Measurements from ENCODE around the gene CAPS2. TPM values are rescaled to one million over a fixed set of nuclear protein-coding genes. Genes with fewer than 3 reads are reported as not detected.

CAPS2 gene
- total RNA-seq, 3 donors from 2014 or later = 0.33 to 0.79 (median 0.65) TPM

DNA sequence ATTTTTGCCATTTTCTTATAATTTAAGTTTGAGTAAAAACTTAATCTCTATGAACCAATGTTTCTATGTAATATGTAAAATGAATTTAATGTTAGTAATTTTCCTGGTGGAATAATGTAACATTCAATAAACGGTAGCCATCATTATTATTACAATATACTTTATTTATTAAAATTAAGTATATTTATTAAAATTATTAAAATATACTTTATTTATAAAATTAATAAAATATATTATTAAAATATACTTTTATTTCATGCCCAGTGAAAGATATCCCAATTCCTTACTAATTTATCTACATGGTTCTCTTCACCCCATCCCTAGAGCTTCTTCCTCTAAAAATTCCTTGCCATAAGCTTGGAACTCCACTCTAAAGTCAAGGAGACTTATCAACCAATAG lies 2.5 kb downstream of the CAPS2 start:
- DNase-seq = no peak
- H3K4me1 Mint-ChIP-seq (ENCODE audit: low read depth) = peaks cover 5% of the 10 kb centered on the region

DNA sequence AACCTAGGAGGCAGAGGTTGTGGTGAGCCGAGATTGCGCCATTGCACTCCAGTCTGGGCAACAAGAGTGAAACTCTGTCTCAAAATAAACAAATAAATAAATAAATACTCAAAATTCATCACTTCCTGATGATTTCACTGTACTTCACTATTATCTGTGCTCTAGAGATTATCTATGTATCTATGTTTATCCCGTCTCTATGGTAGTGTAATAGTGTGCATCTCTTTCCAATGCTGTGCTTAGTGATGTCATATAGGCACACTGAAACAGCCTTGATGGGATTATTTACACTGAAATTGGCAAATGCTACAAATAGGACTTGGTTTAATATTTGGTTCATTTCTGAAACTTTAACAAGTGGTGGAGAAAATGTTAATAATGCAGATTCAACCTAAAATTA lies 6.5 kb downstream of the CAPS2 start:
- DNase-seq (no peak), ATAC-seq (no peak)
- Mint-ChIP-seq H3K9me3 (no peaks in the 10 kb centered on the region), H3K36me3 (ENCODE audit: insufficient read depth) (no peaks in the 10 kb centered on the region), H3K27me3 (ENCODE audit: low read depth) (peaks cover 12% of the 10 kb centered on the region), H3K4me1 (ENCODE audit: low read depth) (no peaks in the 10 kb centered on the region), H3K4me3 (no peak overlapping the region)

More for the DNA sequence above, 2.5 kb downstream of the CAPS2 start:
- ATAC-seq = no peak
- Mint-ChIP-seq H3K4me3 (no peak overlapping the region), H3K27me3 (ENCODE audit: low read depth) (peaks cover 24% of the 10 kb centered on the region), H3K9me3 (no peaks in the 10 kb centered on the region), H3K36me3 (ENCODE audit: insufficient read depth) (no peaks in the 10 kb centered on the region)

DNA sequence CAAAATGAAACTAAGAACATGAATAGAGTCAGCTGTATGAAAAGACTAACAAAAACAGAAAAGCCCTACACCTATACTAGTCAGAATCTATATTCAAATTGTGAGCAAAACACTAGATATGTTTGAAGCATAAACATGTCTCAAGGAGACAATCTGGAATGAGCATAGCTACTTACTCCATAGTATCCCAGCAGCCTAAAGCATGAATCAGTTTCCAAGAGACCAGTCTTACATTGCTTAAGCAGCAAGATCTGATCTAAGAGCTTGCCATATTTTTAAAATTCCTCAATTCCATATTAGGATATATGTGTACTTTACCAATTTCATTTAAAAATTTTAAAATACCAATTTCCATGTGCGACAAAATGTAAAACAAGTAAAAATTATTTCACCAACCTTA lies 7.7 kb downstream of the CAPS2 start:
- ATAC-seq = no peak
- Mint-ChIP-seq H3K36me3 (ENCODE audit: insufficient read depth) (no peaks in the 10 kb centered on the region), H3K9me3 (no peaks in the 10 kb centered on the region), H3K4me1 (ENCODE audit: low read depth) (no peaks in the 10 kb centered on the region), H3K27me3 (ENCODE audit: low read depth) (peaks cover 12% of the 10 kb centered on the region), H3K4me3 (no peak overlapping the region)
- DNase-seq = no peak

DNA sequence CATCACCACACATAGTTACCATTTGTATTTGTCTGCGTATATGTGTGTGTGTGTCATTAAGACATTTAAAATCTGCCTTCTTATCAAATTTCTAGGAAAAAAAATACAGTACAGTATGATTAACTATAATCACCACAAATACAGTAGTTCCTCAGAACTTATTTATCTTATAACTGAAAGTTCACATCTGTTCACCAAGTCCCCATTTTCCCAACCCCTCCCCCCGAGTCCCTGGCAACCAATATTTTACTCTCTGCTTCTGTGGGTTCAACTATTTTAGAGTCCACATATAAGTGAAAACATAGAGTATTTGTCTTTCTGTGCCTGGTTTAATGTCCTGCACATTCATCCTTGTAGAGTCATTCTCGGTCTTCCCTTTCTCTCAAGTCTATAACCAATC lies 12.3 kb downstream of the CAPS2 start:
- H3K27me3 Mint-ChIP-seq (ENCODE audit: low read depth) = peaks cover 8% of the 10 kb centered on the region
- ATAC-seq = no peak
- H3K36me3 Mint-ChIP-seq (ENCODE audit: insufficient read depth) = no peaks in the 10 kb centered on the region
- no peaks in the 10 kb centered on the region for H3K9me3 Mint-ChIP-seq
- DNase-seq = no peak
- H3K4me3 Mint-ChIP-seq = no peak overlapping the region
- no peaks in the 10 kb centered on the region for H3K4me1 Mint-ChIP-seq (ENCODE audit: low read depth)

DNA sequence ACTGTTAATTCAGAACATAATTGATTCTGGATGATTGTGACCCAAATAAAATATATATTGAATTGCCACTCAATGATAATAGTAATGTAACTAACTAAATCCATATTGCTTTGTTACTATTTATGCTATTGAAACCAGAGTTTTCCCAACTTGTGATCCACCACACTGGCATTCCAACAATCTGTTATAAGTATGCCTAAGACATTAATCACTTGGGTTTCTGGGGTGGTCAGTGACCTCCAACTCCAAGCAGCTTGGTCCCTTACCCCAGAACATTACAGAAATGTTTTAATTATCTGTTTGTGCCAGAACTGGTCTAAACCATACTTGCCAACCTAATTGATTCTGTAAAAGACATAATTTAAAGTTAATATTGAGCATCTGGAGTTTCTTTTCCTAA lies 14.6 kb downstream of the CAPS2 start:
- no peak overlapping the region for H3K4me3 Mint-ChIP-seq
- no peaks in the 10 kb centered on the region for H3K9me3 Mint-ChIP-seq
- DNase-seq = no peak
- peaks cover 4% of the 10 kb centered on the region for H3K27me3 Mint-ChIP-seq (ENCODE audit: low read depth)
- ATAC-seq = no peak
- H3K4me1 Mint-ChIP-seq (ENCODE audit: low read depth) = no peaks in the 10 kb centered on the region
- H3K36me3 Mint-ChIP-seq (ENCODE audit: insufficient read depth) = no peaks in the 10 kb centered on the region

DNA sequence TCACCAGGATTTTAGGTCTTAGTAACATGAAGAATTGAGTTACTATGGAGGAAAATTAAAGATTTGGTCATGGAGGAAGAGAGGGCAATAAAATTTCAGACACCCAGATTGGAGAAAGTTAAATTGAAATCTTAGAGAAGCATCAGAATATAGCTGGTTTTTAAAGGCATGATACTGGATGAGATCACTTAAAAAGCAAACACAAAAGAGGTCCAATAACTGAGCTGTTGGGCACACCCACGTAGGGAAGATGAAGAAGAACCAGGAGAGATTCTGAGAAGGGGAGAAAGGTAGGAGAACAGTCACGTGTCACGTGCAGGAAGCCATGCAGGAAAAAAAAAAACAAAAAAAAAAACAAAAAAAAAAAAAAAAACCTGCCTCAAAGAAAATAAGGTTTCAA lies 18.8 kb downstream of the CAPS2 start:
- no peak for DNase-seq
- H3K4me3 Mint-ChIP-seq = no peak overlapping the region
- H3K36me3 Mint-ChIP-seq (ENCODE audit: insufficient read depth) = no peaks in the 10 kb centered on the region
- H3K27me3 Mint-ChIP-seq (ENCODE audit: low read depth) = no peaks in the 10 kb centered on the region
- ATAC-seq = no peak
- H3K4me1 Mint-ChIP-seq (ENCODE audit: low read depth) = no peaks in the 10 kb centered on the region
- H3K9me3 Mint-ChIP-seq = no peaks in the 10 kb centered on the region

DNA sequence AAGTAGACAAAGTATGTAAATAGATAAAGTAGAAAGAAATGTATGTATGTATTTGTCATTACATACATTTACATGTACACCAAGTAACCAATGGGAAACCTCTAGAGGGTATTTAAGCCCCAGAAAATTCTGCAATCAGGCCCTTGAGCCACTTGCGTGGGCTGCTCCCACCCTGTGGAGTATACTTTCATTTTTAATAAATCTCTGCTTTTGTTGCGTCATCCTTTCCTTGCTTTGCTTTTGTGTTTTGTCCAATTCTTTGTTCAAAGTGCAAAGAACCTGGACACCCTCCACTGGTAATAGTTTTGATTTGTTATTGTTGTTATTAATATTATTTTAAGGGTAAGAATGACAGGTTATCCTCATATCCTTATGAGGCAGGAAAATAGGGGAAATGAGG lies 21.8 kb downstream of the CAPS2 start:
- Mint-ChIP-seq H3K4me1 (ENCODE audit: low read depth) (no peaks in the 10 kb centered on the region), H3K9me3 (no peaks in the 10 kb centered on the region), H3K4me3 (no peak overlapping the region), H3K27me3 (ENCODE audit: low read depth) (no peaks in the 10 kb centered on the region), H3K36me3 (ENCODE audit: insufficient read depth) (no peaks in the 10 kb centered on the region)
- DNase-seq (no peak), ATAC-seq (no peak)

DNA sequence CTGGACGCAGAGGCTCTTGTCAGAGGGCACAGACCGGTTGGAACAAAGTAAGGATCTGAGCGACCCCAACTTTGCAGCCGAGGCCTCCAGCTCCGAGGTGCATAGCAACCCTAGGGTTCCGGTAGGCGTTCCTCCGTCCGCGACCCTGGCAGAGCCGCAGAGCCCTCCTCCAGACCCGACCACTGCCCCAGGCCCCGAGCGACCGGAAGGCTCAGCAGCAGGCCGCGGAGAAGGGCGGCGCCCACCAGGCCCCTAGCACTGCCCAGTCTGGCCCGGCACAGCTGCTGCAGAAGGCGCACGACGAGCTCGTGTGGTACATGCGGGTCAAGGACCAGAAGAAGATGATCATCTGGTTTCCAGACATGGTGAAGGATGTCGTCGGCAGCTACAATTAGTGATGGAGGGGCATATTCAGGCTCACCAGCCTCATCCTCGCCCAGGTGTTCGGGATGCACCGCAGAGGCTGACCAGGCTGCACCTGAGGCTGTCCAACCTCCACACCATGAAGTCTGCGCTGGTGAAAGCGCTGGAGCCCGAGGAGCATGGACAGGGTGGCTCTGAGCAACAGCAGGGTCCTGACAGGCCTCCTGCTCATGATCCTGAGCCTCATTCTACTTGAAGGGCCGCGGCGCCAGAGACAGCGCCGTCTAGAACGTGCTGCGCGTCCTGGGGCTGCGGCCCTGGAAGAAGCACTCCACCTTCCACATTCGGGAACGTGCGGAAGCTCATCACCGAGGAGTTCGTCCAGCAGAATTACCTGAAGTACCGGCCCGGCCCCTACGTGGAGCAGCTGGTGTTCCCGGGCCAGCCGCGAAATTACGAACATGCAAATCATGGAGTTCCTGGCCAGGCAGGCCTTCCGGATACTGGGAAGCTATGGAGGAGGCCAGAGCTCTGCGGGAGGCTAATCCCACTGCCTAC lies 24.5 kb downstream of the CAPS2 start:
- Mint-ChIP-seq H3K9me3 (no peaks in the 10 kb centered on the region), H3K36me3 (ENCODE audit: insufficient read depth) (no peaks in the 10 kb centered on the region), H3K4me1 (ENCODE audit: low read depth) (no peaks in the 10 kb centered on the region), H3K27me3 (ENCODE audit: low read depth) (no peaks in the 10 kb centered on the region), H3K4me3 (no peak overlapping the region)
- ATAC-seq (no peak), DNase-seq (no peak)

DNA sequence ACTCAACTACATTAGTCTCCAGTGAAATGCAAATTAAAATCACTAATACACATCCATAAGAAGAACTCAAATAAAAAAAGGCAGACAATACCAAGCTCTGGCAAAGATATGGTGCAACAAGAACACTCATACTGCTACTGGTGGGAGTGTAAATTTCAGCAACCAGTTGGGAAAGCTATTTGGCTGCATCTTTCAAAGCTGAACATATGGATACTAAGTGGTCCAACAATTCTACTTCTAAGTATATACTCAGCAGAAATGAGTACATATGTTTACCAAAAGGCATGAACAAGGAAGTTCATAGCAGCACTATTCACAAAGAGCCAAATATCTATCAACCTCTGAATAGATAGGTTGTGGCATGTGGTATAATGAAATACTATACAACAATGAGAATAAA lies 27.3 kb downstream of the CAPS2 start:
- Mint-ChIP-seq H3K9me3 (no peaks in the 10 kb centered on the region), H3K4me1 (ENCODE audit: low read depth) (no peaks in the 10 kb centered on the region), H3K36me3 (ENCODE audit: insufficient read depth) (no peaks in the 10 kb centered on the region), H3K4me3 (no peak overlapping the region), H3K27me3 (ENCODE audit: low read depth) (no peaks in the 10 kb centered on the region)
- no peak for ATAC-seq
- no peak for DNase-seq

DNA sequence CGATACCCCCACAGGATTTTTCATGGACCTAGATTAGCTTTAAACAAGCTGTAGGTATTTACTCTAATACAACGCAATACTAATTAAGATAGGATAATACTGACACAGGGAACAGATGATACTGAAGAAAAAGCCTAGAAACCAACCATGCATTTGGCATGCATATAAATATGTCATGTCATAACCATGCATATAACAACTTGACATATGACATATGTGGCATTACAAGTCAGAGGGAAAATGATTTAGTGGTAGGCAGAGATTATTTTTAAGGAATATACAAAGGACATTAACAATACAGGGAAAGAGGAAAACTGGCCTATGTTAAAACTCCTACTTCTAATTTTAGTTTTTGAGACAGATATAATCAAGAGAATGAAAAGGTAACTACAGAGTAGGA lies 27.9 kb downstream of the CAPS2 start:
- DNase-seq = no peak
- Mint-ChIP-seq H3K4me1 (ENCODE audit: low read depth) (no peaks in the 10 kb centered on the region), H3K9me3 (no peaks in the 10 kb centered on the region), H3K27me3 (ENCODE audit: low read depth) (no peaks in the 10 kb centered on the region), H3K36me3 (ENCODE audit: insufficient read depth) (no peaks in the 10 kb centered on the region), H3K4me3 (no peak overlapping the region)
- no peak for ATAC-seq

DNA sequence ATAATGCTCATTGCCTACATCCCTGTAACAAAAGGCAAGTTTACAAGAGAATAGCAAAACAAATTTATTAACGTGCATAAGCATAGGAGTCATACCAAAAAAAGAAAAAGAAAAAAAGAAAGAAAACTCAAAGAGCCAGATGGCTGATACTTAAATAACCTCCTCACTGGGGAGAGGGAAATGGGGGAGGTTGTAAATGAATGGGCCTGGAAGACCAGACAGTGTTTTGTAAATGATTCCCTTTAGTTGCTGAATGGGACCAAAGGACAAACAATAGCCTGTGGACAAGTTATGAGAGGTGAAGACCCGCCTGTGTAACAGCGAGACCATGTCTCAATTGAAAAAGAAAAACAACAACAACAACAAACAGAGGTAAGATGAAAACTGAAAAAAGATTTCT lies 35.3 kb downstream of the CAPS2 start:
- DNase-seq (no peak), ATAC-seq (no peak)
- Mint-ChIP-seq H3K4me3 (no peak overlapping the region), H3K9me3 (no peaks in the 10 kb centered on the region), H3K36me3 (ENCODE audit: insufficient read depth) (no peaks in the 10 kb centered on the region), H3K4me1 (ENCODE audit: low read depth) (peaks cover 1% of the 10 kb centered on the region), H3K27me3 (ENCODE audit: low read depth) (no peaks in the 10 kb centered on the region)

DNA sequence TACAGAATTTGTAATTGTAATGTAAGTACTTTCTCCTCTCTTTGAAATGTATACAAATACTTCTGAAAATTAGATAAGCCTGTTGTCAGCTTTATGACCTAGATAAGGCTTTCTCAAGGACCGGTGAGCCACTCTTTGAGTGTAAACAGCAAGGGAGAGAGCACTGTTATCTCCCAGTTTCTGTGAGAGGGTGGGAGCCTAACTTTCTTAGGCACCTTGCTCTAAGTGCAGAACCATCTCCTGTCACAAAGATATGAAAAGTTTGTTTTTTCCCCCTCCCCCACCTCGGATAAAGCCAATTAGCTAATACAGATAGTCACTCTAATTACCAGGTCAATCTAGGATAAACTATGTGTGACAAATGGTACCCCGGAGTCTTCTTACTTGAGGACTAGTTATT lies 35.8 kb downstream of the CAPS2 start:
- Mint-ChIP-seq H3K4me1 (ENCODE audit: low read depth) (peaks cover 1% of the 10 kb centered on the region), H3K9me3 (no peaks in the 10 kb centered on the region), H3K4me3 (no peak overlapping the region), H3K36me3 (ENCODE audit: insufficient read depth) (no peaks in the 10 kb centered on the region), H3K27me3 (ENCODE audit: low read depth) (no peaks in the 10 kb centered on the region)
- no peak for DNase-seq
- no peak for ATAC-seq

DNA sequence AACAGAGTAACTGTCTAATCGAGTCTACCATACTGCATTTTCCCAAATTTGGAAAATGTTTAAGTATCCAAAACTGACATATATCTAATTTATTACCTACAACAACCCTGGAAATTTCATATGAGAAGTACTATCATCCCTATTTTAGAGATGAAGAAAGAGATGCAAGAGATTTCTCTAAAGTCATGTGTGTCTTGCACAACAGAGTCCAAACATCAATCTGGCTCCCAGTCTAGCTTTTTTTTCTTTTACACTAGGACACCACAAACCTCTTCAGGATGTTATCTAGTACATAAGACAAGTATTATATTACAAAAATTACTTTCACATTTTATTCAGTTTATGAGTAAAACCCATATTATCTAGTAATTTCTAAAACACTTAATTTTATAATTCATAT lies 39.1 kb downstream of the CAPS2 start:
- ATAC-seq (no peak), DNase-seq (no peak)
- Mint-ChIP-seq H3K36me3 (ENCODE audit: insufficient read depth) (no peaks in the 10 kb centered on the region), H3K4me1 (ENCODE audit: low read depth) (peaks cover 1% of the 10 kb centered on the region), H3K9me3 (no peaks in the 10 kb centered on the region), H3K4me3 (no peak overlapping the region), H3K27me3 (ENCODE audit: low read depth) (no peaks in the 10 kb centered on the region)

DNA sequence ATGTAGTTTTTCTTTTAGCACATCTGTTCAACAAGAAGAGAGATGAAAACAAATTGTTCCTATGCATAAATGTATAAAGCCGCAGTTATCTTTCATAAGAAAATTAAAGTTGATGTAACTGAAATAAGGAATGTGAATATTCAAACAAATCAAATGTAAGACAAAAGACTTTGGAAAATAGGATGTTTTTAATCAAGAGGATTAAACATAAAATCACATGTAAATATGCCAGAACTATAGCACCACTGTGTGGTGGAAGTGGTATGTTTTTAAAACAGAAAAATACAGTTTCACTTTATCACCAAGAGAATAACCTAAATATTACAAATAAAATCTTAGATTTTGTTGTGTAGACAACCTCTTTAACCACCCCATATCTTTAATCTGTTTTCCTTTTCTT lies 40.4 kb downstream of the CAPS2 start:
- no peak overlapping the region for H3K4me3 Mint-ChIP-seq
- H3K36me3 Mint-ChIP-seq (ENCODE audit: insufficient read depth) = no peaks in the 10 kb centered on the region
- H3K9me3 Mint-ChIP-seq = no peaks in the 10 kb centered on the region
- ATAC-seq (no peak), DNase-seq (no peak)
- no peaks in the 10 kb centered on the region for H3K27me3 Mint-ChIP-seq (ENCODE audit: low read depth)
- H3K4me1 Mint-ChIP-seq (ENCODE audit: low read depth) = peaks cover 1% of the 10 kb centered on the region

DNA sequence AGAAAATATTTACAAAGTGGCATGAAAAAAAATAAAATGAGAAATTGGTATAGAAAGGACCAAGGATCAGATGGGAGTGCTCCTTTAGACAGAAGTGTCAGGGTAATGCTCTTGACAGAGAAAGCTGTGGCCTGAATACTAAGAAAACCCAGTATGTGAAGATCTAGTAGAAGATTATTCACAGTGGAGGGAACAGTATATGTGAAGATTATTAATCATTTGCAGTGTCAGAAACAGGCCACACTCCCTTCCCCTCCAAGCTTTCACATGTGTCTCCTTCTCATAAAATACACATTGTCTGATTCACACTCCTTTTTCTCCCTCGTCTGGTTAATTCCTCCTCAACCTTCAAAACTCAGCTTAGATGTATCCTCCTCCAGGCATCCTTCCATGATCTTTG lies 41.3 kb downstream of the CAPS2 start:
- Mint-ChIP-seq H3K36me3 (ENCODE audit: insufficient read depth) (no peaks in the 10 kb centered on the region), H3K9me3 (no peaks in the 10 kb centered on the region), H3K27me3 (ENCODE audit: low read depth) (no peaks in the 10 kb centered on the region), H3K4me1 (ENCODE audit: low read depth) (peaks cover 1% of the 10 kb centered on the region), H3K4me3 (no peak overlapping the region)
- ATAC-seq = no peak
- no peak for DNase-seq

Data from activated T-cell treated with anti-CD3 and anti-CD28 coated beads, Interleukin-2, amount 50 U/mL, for 4 hours (primary cell).